DMS 273 treated with DMSO at 0.1 percent for 48 hours (cell line): ENCODE results near the gene JAK3.
"Not testable (repeated sequence)": the region's sequence is repeated elsewhere in the genome, so short reads cannot be mapped to it uniquely, and the experiment has no call there.

Experiments used
- DNase-seq: peaks from one replicate; lab custom pipeline; 2025; lab: John Stamatoyannopoulos, UW

The JAK3 gene

GRCh38 chr19:17777840-17778239 is 69.9 kb downstream of the JAK3 start:
- DNase-seq, result not testable (repeated sequence)

DNA sequence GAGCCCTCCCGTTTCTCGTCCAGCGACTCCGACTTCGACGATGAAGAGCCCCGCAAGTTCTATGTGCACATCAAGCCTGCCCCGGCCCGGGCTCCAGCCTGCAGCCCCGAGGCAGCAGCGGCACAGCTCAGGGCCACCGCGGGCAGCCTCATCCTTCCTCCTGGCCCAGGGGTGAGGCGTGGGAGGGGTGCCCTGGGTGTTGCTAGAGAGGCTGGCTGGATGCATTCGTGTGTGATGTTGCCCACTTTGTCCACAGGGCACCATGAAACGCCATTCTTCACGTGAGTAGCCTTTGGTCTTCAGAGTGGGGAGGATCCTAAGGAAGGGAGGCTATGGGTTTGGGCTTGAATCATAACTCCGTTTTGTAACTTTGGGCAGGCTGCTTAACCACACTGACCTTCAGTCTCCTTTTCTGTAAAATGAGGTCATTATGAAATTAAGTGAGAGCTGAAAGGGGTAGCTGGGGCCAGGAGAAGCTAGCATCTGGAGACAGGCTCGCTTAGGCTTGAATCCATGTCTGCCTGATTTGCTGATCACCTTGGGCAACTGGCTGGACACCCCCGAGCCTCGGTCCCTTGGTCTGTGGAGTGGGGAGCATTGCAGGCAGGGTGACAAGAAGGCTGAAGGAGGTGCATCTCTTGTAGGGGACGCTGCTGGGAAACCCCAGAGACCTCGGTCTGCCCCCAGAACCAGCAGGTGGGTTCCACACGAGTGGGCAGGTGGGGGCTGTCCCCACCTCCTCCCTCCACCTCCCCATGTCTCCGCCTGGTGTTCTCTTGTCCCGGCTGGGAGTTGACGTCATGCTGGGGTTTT is 71.6 kb downstream of the JAK3 start:
- DNase-seq, result no peak

- no peak for DNase-seq
Observed at GRCh38 chr19:17775245-17775927, 72.4 kb downstream of the JAK3 start.
